AG08395 (cell line): ENCODE measurements around the gene ACER3.
"Not testable (repeated sequence)": the region's sequence is repeated elsewhere in the genome, so short reads cannot be mapped to it uniquely, and the experiment has no call there.

Source experiments
- DNase-seq: peaks from one replicate; pipeline ENCODE4 v3.0.0; 2012; ENCODE audit warnings: mixed read lengths, low spot score

ACER3 gene

DNA sequence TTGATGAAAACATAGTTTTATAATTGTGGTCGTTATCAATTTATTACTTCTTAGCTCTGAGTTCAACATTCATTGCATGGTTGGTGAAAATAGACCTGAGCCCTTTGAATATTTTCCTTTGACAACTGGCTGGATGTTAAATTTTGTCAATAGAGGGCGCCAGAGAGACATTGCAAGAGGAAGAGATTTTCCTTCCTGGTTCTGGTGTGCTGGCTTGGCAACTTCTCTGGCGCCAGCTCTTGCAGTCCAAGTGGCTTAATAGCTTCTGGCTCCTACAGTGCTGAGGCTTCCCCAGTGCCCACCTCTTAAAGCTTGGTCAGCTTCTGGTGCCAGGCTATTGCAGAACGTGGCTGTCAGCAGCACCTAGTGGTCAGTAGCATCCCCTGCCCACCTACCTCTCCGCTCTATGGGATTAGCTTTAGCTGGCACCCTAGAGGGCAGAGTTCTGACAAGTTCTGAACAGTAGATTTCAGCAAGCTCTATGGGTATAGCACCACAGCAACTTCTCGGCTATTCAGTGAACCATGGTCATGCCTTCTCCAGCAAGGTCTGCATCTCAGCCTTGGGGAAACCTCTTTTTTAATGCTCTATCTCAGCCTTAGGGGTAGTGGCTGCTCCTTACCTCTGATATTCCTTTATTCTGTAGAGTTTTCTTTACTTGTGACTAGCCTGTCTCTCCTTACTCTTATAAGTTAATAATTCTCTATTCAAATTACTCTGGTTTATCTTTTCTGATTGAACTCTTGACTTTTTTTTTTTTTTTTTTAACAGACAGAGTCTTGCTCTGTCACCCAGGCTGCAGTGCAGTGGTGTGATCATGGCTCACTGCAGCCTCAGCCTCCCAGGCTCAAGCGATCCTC lies 59.4 kb downstream of the ACER3 start:
- peak; percentile 86 for DNase-seq

DNA sequence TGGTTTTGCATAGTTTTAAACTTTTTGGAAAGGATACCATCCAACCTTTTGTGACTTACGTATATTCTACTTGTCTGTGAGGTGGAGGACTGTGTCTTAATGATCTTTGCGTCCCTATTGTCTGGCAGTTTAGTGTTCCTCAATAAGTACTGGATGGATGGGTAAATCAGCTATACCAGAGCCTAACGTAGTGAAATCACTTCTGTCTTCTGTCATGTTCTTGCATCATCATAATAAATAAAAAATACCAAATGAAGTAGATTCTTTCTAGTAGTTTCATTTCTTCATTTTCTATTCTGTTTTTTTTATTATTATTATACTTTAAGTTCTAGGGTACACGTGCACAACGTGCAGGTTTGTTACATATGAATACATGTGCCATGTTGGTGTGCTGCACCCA lies 66.4 kb downstream of the ACER3 start:
- DNase-seq: no peak

DNA sequence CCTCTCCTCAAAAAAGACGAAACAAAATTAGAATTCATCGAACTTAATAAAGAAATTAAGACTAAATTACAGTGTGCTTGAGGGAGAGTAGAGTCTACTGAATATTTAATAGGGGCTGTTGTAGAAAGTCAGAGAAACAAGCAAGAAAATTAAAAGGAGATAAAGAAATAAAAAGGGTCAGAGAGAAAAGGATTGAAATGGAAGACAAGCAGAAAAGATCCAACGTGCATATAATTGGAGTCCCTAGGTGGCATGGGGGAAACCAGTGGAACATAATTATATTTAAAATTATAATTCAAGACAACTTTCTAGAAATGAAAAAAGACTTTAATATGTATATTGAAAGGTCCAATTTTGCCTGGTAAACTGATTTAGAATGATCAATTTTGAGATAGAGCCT lies 74.3 kb downstream of the ACER3 start:
- no peak for DNase-seq

DNA sequence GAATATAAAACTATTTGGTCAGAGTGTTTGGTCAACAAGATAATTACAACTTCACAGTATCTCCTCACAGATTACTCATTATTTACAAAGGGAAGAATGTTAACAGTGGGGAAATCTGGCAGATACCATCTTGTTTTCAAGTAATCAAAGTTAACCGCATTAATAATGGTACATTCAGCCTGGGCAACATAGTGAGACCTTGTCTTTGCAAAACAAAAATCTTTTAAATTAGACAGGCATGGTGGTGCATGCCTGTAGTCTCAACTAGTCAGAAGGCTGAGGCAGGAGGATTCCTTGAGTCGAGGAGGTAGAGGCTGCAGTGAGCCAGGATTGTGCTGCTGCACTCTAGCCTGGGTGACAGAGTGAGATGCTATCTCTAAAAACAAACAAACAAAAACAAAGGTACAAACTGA lies 78.5 kb downstream of the ACER3 start:
- no peak for DNase-seq

DNA sequence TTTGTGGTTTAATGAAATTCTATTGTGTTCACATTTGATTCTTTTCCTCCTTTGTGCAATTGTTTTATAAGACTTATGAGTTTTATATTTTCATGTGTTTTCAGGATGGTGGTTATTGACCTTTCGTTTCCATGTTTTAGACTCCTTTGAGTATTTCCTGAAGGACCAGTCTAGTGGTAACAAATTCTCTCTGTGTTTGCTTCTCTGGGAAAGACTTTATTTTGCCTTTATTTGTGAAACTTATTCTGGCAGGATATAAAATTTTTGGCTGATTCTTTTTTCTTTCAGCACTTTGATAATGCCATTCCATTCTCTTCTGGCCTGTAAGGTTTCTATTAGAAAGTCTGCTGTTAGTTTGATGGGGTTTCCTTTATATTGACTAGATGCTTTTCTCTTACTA lies 83.5 kb downstream of the ACER3 start:
- no peak for DNase-seq

DNA sequence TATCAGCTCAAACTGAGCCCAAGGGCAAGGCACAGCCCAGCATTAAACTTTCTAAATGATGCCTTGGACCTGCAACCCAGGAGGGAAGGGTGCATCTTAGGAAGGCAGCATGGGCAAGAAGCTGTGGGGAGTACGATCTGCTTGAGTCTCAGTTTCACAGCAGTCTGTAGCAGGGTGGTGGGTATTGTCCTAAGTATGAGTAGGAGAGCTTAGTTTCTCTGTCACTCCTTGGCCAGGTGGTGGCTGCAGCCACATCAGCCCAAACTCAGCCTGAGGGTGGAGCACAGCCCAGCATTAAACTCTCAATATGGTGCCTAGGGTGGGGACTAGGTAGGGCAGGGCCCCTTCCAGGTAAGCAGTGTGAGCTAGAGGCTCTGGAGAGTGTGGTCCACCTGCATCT lies 85.5 kb downstream of the ACER3 start:
- no peak for DNase-seq

DNA sequence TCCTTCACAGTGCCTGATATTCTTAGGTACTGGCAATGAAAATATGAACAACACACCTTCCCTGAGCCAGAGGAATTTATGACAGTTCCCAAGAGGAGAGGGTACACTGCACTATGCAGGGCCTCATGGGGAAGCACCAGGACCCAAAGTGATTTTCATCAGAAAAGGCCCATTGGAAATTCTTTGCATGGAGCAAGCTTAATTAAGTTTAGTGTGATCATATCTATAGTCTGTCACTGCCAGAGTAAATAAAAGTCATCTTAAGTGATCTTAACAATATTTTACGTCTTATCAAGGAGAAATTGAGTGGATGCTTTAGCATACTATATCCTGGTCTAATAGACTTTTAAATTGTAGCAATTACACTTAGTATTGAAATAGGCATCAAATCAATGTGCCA lies 86.5 kb downstream of the ACER3 start:
- DNase-seq: no peak

DNA sequence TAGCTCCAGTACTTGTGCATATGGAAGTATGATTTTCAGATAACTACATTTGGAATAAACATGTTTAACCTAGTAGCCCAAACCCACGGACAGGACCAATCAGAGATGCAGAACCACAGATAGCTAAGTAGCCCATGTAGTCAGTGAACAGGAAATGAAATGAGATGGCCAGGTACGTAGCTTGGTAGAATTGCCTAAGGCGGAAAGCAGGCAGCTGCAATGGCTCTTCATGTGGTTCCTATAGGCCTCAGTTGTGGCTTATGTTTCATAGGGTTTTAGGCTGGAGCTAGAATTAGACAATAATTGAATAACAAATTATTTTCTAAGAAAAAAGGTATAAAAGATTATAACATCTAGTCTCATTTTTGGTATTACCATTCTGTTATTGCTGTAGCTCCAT lies 87.1 kb downstream of the ACER3 start:
- DNase-seq: no peak

DNA sequence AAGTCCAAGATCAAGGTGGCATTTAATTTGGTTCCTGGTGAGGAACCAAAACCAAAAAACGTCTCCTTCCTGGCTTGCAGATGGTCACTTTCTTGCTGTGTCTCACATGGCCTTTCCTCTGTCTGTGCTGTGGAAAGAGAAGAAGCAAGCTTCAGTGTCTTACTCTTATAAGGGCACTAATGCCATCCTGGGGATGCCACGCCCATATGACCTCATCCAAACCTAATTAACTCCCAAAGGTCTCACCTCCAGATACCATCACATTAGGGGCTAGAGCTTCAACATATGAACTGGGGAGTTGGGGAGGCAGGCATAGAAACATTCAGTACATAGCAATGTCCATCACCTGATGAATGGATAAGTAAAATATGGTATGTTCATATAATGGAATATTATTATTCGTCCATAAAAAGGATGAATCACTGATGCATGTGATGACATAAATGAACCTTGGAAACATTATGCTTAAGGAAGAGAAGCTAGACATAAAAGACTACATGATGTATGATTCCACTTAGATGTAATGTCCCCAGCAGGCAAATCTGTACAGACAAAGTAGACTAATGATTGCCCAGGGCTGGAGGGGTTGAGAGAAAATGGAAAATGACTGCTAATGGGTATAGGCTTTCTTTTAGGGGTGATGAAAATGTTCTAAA lies 94.9 kb downstream of the ACER3 start:
- DNase-seq: no peak

DNA sequence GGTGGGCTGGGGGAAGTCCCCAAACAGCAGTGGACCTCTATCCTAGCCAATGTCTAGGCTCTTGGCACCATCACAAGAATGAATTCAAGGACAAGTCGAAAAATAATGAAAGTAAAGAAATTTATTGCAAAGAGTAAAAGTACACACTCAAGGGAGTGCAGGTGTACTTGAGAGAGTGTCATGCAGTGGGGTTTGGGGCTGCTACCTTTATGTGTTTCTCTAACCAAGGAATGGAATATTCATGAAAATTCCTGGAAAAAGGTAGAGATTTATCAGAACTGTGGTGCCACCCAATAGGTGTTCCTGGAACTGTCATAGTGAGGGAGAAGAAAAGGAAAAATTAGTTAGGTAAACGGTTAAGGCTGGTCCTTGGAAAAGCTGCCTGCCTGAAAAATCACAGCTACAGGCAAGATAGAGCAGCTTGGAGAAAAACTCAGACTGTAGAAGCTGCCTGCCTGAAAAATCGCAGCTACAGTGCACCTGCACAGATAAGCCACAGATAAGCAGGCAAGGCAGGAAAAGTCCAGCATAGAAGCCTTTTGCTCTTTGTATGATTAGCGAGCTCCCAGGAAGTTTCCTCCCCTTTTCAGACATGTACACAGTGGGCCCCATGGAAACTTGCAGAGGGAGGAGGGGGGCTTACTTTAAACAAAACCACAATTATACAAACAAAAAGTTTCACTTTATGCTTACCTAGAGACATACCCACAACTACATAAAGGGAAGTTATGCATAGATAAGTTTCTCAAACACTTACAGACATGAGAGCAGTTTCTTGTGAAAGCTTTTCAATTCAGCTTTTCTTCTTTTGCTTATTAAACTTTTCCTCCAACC lies 102.1 kb downstream of the ACER3 start:
- no peak for DNase-seq

DNA sequence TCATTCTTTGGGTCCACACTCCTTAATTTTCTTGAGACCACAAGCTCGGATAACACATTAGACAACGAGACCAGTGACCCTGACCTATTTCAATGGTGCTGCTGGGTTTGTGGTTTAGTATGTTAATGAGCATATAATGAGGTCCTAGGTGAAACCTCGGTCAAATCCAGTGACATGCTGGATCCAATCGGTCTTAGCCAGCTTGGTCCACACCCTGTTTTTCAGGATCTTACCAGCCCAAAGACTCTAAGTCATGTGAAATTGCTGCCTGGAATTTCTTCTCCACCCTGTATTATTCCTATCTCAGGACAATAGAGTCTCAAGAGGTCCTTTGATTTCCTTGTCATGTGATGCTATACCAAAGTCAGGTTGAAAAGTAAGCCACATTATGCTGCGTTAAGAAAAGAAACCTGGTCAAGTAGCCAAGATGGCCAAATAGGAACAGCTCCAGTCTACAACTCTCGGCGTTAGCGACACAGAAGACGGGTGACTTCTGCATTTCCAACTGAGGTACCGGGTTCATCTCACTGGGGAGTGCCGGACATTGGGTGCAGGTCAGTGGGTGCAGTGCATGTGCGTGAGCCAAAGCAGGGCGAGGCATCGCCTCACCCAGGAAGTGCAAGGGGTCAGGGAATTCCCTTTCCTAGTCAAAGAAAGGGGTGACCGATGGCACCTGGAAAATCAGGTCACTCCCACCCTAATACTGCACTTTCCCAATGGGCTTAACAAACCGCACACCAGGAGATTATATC lies 102.9 kb downstream of the ACER3 start:
- not testable (repeated sequence) for DNase-seq

DNA sequence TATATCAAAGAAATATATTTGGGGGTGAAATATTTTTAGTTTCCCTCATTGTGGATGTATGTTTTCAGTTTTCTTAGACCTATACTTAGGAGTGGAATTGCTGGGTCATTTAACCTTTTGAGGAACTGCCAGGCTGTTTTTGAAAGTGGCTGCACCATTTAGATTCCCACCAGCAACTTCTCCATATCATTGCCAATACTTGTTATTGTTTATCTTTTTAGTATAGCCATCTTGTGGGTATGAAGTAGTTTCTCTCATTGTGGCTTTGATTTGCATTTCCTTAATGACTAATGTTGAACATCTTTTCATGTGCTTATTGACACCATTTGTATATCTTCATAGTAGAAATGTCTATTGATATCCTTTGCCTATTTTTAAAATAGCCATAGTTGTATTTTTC lies 111.3 kb downstream of the ACER3 start:
- no peak for DNase-seq

DNA sequence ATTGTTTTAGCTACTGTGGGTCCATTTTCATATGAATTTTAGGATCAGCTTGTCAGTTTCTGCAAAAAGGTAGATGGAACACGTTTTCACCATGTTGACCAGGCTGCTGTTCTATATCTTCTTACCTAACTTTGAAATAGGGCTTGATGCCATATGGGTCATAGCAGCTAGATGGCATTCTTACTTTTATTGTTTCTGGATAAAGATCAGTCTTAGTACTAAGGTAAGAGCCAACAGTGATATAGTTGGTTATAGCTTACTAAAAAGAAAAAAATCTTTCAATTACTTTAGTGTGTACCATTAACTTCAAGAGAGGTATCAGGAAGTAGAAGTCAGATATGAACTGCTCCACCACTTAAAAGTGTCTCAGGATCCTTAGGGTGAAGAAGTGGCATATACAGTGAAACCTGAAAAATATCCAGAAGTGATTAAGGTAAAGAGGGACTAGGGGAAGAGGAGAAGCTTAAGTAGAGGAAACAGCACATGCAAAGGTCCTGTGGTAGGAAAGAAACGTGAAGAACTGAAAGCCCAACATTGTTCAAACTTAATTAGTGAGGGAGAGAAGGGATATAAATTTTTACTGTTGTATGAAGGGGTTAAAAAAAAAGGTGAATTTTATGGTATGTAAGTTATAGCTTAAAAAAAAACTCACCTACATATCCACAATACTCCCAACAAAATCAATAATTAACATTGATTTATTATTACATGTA lies 113.6 kb downstream of the ACER3 start:
- no peak for DNase-seq

DNA sequence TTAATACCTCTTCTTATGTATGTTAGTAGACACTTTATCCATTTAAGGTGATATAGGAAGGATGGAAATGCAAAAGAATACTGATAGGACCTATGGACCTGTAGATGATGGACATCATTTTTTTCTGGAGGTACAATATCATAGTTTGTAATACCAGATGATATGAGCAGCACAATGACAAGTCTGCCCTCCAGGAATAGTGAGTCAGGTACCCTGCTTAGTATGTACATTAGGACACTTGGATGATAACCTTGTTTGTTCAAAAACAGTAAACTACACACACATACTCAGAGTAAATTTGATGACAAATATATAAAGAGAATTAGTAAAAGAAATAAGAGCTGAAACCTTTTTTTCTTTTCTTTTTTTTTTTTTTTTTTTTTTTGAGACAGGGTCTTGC lies 114.8 kb downstream of the ACER3 start:
- DNase-seq: no peak

DNA sequence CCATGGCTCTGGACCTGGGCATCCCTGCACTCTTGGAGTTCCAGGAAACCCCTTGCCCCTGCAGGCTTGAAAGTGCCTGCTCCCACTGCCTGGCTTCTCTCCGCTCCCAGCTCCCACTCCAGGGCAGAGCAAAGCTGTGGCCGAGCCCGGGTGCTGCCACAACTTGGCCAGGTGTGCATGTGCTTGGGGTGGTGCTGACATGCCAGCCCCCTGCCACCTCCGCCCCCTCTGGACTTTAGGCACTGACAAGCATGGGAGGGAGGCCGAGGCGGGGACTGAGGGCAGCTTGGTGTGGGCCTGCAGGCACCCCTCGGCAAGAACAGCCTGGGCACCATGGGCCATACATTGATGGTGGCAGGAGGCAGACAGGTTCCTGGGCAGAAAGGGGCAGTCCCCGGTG lies 117.1 kb downstream of the ACER3 start:
- DNase-seq: no peak

DNA sequence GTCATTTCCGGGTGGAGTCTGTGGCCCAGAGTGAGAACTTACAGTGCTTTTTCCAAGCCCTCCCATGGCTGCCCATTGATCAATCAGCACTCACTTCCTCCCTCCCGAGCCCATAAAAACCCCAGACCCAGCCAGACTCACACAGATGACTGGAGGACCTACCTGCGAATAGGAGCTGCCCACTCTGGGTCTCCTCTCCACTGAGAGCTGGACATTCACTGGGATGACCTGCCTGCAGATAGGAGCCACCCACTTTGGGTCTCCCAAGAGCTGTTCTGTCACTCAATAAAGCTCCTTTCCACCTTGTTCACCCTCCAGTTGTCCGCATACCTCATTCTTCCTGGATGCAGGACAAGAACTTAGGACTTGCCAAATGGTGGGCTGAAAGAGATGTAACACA lies 117.5 kb downstream of the ACER3 start:
- no peak for DNase-seq

DNA sequence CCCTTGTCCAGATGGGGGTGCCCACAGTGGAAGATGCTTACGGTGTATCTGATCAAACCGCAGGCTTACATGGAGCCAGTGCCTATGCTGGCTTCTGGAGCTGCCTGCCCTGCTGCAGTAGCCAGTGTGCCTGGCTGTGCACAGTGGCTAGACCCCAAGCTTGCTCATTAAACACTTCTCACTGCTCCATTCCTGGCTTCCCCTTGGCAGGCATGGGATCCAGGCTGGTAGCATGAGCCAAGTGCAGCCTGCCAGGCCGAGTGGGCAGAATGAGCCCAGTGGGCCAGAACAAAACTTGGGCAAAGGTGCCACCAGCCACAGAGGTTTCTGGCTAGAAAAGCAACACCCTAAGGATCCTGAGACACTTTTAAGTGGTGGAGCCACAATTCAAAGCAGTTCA lies 118.1 kb downstream of the ACER3 start:
- no peak for DNase-seq

DNA sequence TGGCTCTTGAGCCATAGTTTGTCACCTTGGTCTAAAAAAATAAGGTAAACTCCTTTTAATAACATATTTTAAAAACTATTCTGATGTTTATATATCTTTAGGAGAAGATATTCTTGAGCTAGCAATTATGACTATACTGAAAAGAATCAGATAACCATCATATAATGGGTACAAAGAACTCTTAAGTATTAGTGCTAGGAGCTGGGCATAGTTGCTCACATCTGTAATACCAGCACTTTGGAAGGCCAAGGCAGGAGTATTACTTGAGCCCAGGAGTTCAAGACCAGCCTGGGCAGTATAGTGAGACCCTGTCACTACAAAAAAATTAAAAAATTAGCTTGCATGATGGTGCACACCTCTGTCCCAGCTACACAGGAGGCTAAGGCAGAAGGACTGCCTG lies 119.5 kb downstream of the ACER3 start:
- DNase-seq: no peak

DNA sequence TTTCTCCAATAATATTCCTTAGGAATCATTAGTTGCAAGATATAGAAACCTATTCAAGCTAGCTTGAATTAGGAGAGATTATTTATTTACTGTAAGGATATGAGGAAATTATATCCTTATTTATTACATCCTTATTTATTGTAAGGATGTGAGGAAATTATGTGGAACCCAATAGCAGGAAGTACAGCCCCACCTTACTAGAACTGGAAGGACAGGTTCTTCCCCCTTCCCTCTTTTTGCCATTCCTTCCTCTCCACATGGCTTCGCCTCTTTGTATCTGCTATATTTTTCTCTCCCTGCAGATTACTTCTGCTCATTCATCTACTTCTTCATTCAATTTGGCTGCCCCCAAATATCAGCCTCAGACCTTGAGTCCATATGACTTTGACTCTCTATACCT lies 124.0 kb downstream of the ACER3 start:
- no peak for DNase-seq

DNA sequence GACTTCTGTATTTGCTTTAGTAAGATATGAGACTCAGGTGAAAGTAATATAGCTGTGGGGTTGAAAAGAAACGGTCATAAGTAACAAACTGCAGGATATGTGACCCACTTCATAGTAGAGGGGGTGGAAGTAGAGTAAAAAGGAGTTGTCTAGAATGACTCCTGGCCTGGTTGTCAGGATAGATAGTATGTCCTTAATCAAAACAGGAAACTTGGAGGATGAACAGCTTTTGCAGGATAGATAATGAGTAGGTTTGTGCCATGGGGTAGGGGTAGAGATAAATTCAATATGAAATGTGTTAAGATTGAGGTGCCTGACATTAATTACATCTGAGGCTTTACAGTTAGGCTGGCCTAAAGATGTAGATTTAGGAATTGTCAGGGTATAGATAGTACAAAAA lies 126.5 kb downstream of the ACER3 start:
- DNase-seq: no peak

DNA sequence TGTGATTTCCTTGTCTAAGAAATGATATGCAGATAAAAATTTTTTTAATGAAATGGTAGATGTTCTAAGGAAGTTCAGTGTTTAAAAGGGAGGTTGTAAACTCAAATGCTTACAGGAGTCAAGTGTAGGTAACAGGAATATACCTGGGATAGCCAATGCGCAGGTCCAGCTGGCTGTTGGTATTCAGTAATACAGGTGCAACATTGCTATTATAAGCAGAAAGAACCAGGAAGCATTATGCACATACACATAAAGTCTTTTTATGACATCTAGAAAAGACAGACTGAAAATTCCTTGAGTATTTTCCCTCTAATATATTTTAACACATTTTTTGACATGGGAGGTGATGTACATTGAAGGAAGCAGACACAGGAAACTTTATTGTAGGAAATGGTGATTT lies 129.9 kb downstream of the ACER3 start:
- DNase-seq: no peak
